ENCODE measurements around the gene ISCA1. TPM values are rescaled to one million over a fixed set of nuclear protein-coding genes. Genes with fewer than 3 reads are reported as not detected.

The ISCA1 gene
- total and polyA plus RNA-seq, 2 of the 8 experiments (the other 6 are each of a cell fraction or from before 2014, with no cell fraction given): 35.0 to 40.0 TPM

GRCh38 chr9:86286278-86286677 lies 3.9 kb upstream of the ISCA1 start:
- Histone ChIP-seq H3K36me3 (ENCODE audit: control insufficient read depth in 2 of 4, insufficient read depth in 4 of 4, low read length in 3 of 4) (no peaks in the 10 kb centered on the region), H2BK5ac (ENCODE audit: low read depth, low read length) (no peak overlapping the region), H3K27ac (ENCODE audit: low read depth, low read length) (no peak overlapping the region; the same call in 1 of the 2 replicates), H3K4me2 (ENCODE audit: insufficient read depth in 1 of 2, low read depth in 2 of 2, low read length in 2 of 2) (no peak overlapping the region), H3K4me1 (replicated peaks in 1 of 4; ENCODE audit: control insufficient read depth in 3 of 4, insufficient read depth in 4 of 4, low read length in 3 of 4) (peaks cover 0 to 8% (median 4%) of the 10 kb centered on the region in 4 experiments; a peak in 3 of 7 replicates), H2BK12ac (ENCODE audit: low read depth, low read length) (no peak overlapping the region), H3K79me2 (ENCODE audit: control insufficient read depth in 1 of 2, insufficient read depth in 2 of 2, low read length in 2 of 2) (peaks cover under 1 to 3% of the 10 kb centered on the region in 2 experiments; a peak in 3 of 4 replicates), H3K9me3 (ENCODE audit: insufficient read depth in 2 of 2, low read depth in 1 of 2, low read length in 1 of 2) (no peaks in the 10 kb centered on the region), H3K9ac (replicated peaks in 1 of 4; ENCODE audit: extremely low read depth in 1 of 4, low read depth in 3 of 4, low read length in 3 of 4) (no peak overlapping the region; a peak in 2 of 7 replicates), H2BK20ac (ENCODE audit: low read length) (no peak overlapping the region), H2BK120ac (replicated peaks; ENCODE audit: low read depth, low read length) (peak overlapping the region; percentile 97), H3K18ac (ENCODE audit: extremely low read depth, low read length) (no peak overlapping the region), H2AFZ (ENCODE audit: low read length) (no peak overlapping the region), H4K20me1 (replicated peaks in 1 of 2; ENCODE audit: control insufficient read depth in 1 of 2, insufficient read depth in 2 of 2, low read length in 2 of 2) (no peaks in the 10 kb centered on the region), H3K4me3 (ENCODE audit: extremely low read depth in 1 of 4, insufficient read depth in 2 of 4, low read depth in 3 of 4, low read length in 4 of 4) (no peak overlapping the region), H3K23ac (ENCODE audit: insufficient read length) (no peak overlapping the region), H4K8ac (ENCODE audit: extremely low read depth, insufficient read depth, low read length) (no peak overlapping the region), H3K79me1 (ENCODE audit: low read depth, low read length) (no peaks in the 10 kb centered on the region), H4K91ac (replicated peaks; ENCODE audit: insufficient read length, low read length) (no peak overlapping the region), H3K14ac (ENCODE audit: insufficient read length) (no peak overlapping the region), H4K5ac (ENCODE audit: insufficient read length, low read depth, low read length) (no peak overlapping the region), H2BK15ac (ENCODE audit: low read length) (no peak overlapping the region), H3K56ac (replicated peaks; ENCODE audit: insufficient read length, low read depth, low read length) (no peak overlapping the region), H3K23me2 (ENCODE audit: low read depth, low read length) (peaks cover 7% of the 10 kb centered on the region), H3K27me3 (replicated peaks in 1 of 4; ENCODE audit: control insufficient read depth in 3 of 4, extremely low read depth in 1 of 4, insufficient read depth in 3 of 4, low read length in 3 of 4) (no peaks in the 10 kb centered on the region; a peak in 1 of 7 replicates), H3K4ac (replicated peaks; ENCODE audit: insufficient read length, low read depth, low read length) (no peak overlapping the region), H2AK5ac (ENCODE audit: low read depth, low read length) (no peak overlapping the region)
- POLR2A ChIA-PET (ENCODE audit: partially characterized antibody): interaction anchor here (0.6 to 0.9 kb wide), 2 partner anchors 25 to 43 kb away, joined by 3 to 4 read pairs; no protein-coding TSS in a partner anchor
- no peak for FAIRE-seq
- CTCF ChIA-PET (ENCODE audit: partially characterized antibody): interaction anchor here (0.6 to 1.7 kb wide), 6 partner anchors 9 to 1097 kb away, joined by 3 to 5 read pairs (median 4); no protein-coding TSS in a partner anchor
- WGBS, 2 experiments (ENCODE audit: extremely low coverage in 1 of 2, insufficient coverage in 1 of 2, insufficient read length in 1 of 2, insufficient replicate concordance in 2 of 2, low coverage in 1 of 2, low lambda C conversion rate in 2 of 2, missing lambda C conversion rate in 1 of 2): 45% methylated on average over 3 of the region's 3 CpGs; no CpG with 5 or more reads in 1 of the 2 experiments
- no peak for DNase-seq (ENCODE audit: low read depth in 1 of 2, low spot score in 2 of 2)
- TF ChIP-seq RAD21 (IDR thresholded peaks at IDR 0.05 in 1 of 2, conservative IDR thresholded peaks at IDR 0.05 in 1 of 2; ENCODE audit: low read depth in 2 of 2, low read length in 2 of 2) (peak; percentile 17 to 33; a peak in 1 of 4 replicates), CTCF (IDR thresholded peaks at IDR 0.05; ENCODE audit: control extremely low read depth in 1 of 3, insufficient read depth in 1 of 3, low read depth in 1 of 3, low read length in 3 of 3) (peak in 2 of 3 experiments; percentile 2 to 3; a peak in 2 of 4 replicates), SIN3A (conservative IDR thresholded peaks at IDR 0.05 in 1 of 2, IDR thresholded peaks at IDR 0.05 in 1 of 2; ENCODE audit: low read depth in 1 of 2, low read length in 2 of 2) (no peak)

Measured in H1 (cell line).